Forelimb muscle (tissue), 1 donor: Measurements from ENCODE around the gene VPS35. TPM values are rescaled to one million over a fixed set of nuclear protein-coding genes. Genes with fewer than 3 reads are reported as not detected.

Experiments used
- DNase-seq: peaks from one replicate; pipeline ENCODE4 v3.0.0-alpha.2; 2013; ENCODE audit warnings: low read depth
- polyA plus RNA-seq: library from polyadenylated mRNA; unstranded; fragments of 120-200 nt; gene quantifications from one replicate; pipeline ENCODE4 v1.2.1, GENCODE V29; 2013; ENCODE audit not compliant: insufficient read length

The VPS35 gene
- 80.7 TPM for polyA plus RNA-seq

- peak; percentile 97 for DNase-seq
Measured at GRCh38 chr16:46688654-46689364, at the start of gene VPS35. Gene VPS35, minus strand, starts transcription at chr16:46689178. Its CDS starts 45 bp downstream, at chr16:46689133.

- DNase-seq = no peak
Measured at GRCh38 chr16:46737621-46738214, 48.7 kb upstream of the VPS35 start.

DNA sequence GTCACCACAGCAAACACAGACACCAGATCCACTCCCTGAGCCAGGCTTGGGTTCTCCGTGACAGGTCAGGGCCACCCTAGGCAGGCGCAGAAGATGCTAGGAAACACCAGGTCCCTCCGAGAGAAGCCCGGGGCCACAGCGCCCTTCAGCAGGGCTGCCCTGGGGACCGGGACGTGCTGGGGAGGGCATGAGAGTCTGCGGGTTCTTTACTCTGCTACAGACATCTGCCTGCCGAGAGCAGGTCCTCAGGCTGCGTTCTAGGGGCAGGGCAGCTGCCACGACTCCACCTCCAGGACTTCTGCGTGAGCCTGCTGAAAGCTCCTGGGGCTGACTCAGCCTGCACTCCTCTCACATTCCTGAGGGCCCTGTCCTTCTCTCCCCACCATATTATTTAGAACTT lies 47.7 kb upstream of the VPS35 start:
- DNase-seq = no peak

GRCh38 chr16:46733319-46733830 lies 44.4 kb upstream of the VPS35 start:
- DNase-seq = no peak

- DNase-seq = no peak
Measured at GRCh38 chr16:46732561-46732960, 43.6 kb upstream of the VPS35 start.

- no peak for DNase-seq
Measured at GRCh38 chr16:46731691-46732555, 42.9 kb upstream of the VPS35 start.

- DNase-seq = no peak
Measured at GRCh38 chr16:46730801-46731690, 42.1 kb upstream of the VPS35 start.

DNA sequence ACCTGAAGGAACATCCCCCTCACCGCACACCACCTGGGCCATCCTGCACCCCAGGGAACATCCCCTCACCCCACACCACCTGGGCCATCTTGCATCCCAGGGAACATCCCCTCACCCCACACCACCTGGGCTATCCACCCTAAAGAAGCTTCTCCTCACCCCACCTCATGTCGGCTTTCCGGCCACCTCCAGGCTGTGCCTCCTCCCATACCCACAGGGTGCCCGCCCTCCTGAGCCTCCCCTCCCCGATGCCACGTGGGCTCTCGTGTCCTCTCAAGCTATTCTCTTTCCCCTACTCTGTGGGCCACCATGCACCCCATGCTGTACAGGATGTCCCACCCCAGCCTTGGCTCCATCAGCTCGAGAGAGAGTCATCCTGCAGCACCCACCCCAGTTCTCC lies 41.1 kb upstream of the VPS35 start:
- no peak for DNase-seq

DNA sequence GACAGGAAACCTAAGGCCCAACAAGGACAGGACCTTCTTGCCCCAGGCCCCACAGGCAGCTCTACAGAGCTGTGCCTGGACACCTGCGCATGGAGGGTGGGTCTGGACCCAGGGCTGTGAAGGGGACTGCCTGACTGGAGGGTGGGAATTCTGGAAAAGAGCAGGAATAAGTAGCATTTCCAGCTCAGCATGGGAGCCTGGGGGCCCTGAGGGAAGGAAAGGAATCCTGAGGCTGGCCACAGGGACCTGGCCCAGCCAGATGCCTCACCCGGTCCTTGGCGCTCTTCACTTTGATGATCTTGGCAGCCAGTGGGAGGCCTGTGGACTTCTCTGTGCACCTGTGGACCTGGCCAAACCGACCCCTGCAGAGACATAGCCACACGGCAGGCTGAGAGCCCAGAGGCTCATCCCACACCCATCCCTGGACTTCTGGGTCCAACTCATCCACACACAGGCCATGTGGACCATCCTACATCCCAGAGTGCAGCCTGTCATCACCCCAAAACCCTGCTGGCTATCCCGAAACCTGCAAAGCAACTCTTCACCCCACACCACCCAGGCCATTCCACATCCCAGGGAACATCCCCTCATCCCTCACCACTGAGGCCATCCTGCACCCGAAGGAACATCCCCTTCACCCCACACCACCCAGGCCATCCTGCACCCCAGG lies 40.5 kb upstream of the VPS35 start:
- DNase-seq = no peak

- DNase-seq = no peak
Measured at GRCh38 chr16:46728806-46729205, 39.8 kb upstream of the VPS35 start.

DNA sequence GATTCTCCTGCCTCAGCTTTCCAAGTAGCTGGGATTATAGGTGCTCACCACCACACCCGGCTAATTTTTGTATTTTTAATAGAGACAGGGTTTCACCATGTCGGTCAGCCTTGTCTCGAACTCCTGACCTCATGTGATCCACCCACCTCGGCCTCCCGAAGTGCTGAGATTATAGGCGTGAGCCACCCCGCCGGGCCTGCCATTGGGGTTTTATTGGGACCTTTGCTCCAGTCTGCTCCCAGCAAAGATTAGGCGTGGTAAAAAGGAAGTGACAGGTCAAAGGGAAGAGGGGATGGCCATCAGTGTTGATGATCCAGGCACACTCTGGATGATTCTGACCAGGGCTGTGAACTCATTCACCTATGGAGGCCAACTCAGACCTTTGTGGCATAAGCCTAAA lies 38.7 kb upstream of the VPS35 start:
- no peak for DNase-seq

- no peak for DNase-seq
Measured at GRCh38 chr16:46727184-46727583, 38.2 kb upstream of the VPS35 start.

GRCh38 chr16:46721885-46722284 lies 32.9 kb upstream of the VPS35 start:
- no peak for DNase-seq

- no peak for DNase-seq
Measured at GRCh38 chr16:46720619-46721018, 31.6 kb upstream of the VPS35 start.

- DNase-seq = no peak
Measured at GRCh38 chr16:46719528-46719927, 30.6 kb upstream of the VPS35 start.

DNA sequence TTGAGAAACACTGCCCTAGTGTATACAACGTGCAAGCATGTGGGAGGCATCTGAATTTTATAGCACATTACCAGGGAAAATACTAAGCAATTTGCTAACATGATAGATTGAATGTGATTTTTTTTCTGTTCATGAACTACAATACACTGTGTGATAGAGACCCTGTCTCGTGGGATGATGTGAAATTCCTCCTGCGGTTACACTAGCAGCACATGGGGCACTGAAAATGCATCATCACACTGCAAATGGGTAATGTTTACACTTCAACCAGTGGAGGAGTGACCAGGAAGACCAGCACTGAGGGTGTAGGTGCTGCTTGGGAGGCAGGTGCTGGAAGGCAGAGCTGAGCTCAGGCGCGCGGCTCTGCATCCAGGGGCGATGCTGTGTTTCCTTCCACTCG lies 29.2 kb upstream of the VPS35 start:
- DNase-seq = no peak

- DNase-seq = no peak
Measured at GRCh38 chr16:46717692-46718091, 28.7 kb upstream of the VPS35 start.

DNA sequence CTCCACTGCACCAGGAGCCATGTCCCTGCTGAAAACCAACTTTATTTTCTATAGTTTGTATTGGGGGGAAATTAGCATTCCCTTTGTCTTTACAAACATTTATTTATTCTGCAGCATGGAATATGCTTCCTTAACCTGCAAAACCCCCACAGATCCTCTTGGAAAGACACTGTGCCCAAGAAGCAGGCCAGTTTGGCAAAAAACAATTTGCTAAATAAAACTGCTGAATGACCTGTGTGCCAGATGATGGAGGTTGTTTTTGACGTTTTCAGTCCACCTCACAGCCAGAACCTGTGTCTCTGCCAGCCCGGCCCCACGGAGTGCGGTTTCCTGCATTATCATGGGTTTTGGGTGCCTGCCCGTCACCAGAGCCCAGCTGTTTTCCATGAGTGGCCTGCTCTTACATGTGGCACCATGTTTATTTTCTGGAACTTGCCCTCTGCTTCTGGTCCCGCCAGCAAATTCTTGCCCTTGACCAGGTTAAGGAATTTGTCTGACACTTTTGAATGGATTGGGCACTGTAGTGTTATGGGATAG lies 26.9 kb upstream of the VPS35 start:
- DNase-seq = no peak

DNA sequence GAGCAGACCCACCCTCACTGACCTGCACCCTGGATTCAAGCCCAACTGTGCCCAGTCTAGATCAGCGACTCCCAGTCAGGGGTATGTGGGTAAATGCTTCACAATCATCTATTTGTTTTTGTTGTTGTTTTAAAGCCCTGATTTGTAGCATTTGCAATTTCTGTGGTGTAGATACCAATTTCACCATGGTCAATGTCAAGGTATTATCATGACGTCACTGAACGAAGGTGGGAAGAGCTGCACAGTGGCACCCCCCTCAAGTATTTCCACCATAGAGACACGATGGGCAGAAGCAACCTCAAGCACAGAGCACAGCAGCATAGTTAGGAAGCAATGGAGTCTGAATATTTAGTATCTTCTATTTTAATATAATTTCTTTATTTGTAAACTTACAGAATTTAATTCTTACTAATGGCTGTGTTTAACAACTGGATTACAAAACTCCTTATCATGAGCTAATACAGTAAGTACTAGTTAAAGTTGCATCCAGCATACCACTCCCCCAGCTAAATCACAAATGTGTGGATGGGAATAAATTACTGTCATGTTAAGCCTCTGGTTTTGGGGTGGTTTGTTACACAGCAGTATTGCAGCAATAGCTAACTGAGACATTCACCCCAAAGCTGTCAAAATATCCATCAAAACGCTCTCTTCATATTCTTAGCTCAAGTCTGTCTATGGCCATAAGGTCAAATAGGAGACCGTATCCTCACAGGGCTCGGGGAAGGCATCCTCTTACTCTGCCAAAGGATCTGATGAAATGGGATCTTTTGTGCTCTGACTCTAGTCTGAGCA lies 26.0 kb upstream of the VPS35 start:
- no peak for DNase-seq

GRCh38 chr16:46713634-46714033 lies 24.7 kb upstream of the VPS35 start:
- DNase-seq = no peak
